ENCODE data around the gene C11orf42. TPM values are rescaled to one million over a fixed set of nuclear protein-coding genes. Genes with fewer than 3 reads are reported as not detected.

C11orf42 gene
- total RNA-seq, result not detected in 2 replicates

- intact Hi-C loops (cut with micrococcal nuclease), result no loop called here
These were observed at the start of gene C11orf42 for GRCh38 chr11:6205366-6205765. C11orf42 (plus strand) TSS chr11:6205557; CDS start chr11:6205616, 59 bp downstream.

DNA sequence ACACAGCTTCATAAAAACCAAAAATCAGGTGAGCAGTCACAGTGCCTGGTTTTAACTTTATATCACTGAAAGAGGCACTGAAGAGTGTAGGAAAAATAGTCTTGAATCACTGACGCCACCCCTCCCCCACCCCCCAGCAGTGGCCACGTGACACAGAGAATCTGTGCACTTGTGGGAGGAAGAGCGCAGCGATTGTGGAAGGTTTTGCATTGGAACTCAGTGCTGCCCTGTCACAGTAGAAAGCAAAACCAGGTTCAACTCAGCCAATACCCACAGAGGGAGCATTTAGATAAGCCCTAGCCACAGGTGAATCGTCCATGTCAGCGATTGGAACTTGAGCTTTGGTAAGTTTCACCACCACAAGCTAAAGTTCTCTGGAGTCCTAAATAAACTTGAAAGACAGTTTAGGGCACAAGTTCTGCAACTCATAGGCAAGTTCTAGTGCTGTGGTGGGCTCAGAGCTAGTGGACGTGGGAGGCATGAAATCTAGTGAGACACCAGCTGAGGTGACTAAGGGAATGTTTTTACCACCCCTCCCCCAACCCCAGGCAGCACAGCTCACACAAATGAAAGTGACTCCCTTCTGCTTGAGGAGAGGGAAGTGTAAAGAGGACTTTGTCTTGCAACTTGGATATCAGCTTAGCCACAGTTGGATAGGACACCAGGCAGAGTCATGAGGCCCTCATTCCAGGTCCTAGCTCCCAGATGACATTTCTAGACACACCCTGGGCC is 48.6 kb upstream of the C11orf42 start:
- intact Hi-C loops (cut with micrococcal nuclease), result no loop called here

DNA sequence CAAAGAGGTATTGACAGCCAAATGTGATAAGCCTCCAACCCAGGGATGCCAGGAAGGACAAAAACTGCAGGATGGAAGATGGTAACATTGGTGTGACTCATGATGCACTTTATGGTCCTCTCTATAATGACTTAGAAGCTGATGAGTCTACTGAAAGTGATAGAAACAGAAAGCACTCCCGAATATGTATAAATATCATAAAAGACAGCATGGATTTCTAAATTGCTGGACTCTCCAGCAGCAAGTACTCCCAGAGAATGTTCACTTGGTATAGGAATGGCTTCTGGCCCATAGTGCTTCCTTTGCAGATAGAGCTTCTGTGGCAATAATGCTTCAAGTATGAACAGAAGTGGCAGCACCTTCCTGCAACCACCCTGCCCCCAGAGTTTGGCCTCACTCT is 35.1 kb upstream of the C11orf42 start, which contains the start of gene OR52B2:
Gene OR52B2 (minus strand): TSS at position 101 of the 400 bp plus-strand sequence. CDS start 0 bp downstream, at position 101.
- intact Hi-C loops (cut with micrococcal nuclease), result no loop called here

DNA sequence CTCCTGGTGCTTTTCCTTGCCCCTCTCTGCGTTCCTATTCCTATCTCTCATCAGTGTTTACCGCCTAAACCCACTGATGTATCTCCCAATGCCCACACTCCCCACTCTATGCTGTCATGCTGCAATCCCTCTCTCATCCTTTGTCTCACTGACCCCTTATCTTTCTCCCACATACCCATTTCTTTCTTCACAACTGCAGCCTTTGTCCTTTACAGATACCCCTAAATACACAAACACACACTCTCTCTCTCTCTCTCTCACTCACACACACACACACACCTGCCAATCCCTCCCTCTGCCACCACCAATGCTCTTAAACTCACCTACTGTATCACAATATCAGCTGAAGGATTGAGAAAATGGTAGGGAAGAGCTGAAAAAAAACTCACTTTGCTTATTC is 29.9 kb upstream of the C11orf42 start:
- intact Hi-C loops (cut with micrococcal nuclease), result no loop called here

DNA sequence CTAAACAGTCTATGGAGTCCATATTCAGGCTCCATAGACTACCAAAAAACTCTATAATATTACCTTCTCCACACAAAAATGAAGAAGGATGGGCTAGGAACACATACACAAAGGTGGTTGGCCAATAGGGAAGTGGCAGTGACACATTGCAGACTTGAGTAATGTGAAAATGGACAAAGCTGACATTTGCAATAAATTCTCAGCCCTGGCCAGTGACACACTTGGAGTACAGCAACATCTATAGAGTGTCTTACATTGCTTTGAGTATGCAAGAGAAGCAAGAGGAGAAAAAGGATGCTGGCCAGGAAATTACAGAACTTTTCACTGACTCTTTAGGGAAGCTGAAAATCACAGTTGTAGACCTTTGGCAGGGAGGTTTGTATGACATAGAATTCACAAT is 13.6 kb upstream of the C11orf42 start:
- intact Hi-C loops (cut with micrococcal nuclease), result no loop called here

GRCh38 chr11:6194065-6194581 is 11.2 kb upstream of the C11orf42 start:
- intact Hi-C loops (cut with micrococcal nuclease), result no loop called here

DNA sequence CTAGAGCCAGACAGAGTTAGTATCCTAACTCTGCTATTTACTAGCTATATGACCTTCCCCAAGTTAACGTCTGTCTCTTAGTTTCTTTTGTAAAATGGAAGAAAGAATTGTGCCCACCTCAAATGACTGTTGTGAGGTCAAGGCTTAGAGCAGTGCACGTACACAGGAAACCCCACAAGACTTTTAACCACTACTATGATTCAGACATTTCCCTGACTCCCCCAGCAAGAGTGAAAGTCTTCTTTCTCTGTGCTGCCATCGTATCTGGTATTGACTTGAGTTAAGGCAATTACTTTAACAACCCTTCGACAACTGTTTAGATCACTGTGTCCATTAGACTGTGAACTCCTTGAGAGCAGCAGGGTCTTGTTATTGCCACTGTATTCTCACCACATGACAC is 9.0 kb upstream of the C11orf42 start:
- intact Hi-C loops (cut with micrococcal nuclease), result no loop called here

DNA sequence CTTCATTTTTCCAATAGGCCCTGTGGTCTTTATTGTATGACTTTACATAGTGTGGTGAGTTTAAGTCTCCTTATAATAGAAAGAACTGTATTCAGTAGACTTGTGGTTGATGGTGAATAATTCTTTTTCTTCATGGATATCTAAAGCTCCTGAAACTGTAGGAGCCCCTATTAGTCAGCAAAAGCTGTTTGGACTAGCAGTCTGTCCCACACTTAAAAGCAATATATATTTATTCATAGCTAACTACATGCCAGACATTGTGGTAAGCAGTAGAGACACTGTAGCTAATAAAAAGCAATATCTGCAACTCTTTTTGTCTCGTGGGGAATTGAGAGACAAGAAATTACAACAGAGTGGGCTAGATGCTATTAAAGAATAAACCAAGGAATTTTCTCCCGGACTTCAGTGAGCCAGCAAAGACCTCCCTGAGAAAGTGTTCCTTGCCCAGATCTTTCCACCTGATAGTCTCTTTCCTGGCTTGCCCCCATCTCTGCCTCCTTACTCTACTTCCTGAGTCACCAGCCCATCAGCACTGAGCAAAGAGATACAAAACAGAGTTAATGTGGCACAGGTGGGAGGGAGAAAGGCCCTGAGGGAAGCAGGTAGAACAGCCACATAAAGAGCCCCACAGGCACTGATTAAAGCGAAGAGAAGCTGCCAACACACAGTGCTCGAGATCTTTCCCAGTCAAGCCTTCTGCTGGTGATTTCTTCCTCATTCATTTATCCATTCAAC is 7.7 kb upstream of the C11orf42 start:
- intact Hi-C loops (cut with micrococcal nuclease), result no loop called here

GRCh38 chr11:6199174-6199810 is 6.1 kb upstream of the C11orf42 start, which contains the start of gene OR52W1:
OR52W1 (plus strand) TSS chr11:6199224; CDS start chr11:6199224, 0 bp downstream.
- intact Hi-C loops (cut with micrococcal nuclease), result no loop called here

DNA sequence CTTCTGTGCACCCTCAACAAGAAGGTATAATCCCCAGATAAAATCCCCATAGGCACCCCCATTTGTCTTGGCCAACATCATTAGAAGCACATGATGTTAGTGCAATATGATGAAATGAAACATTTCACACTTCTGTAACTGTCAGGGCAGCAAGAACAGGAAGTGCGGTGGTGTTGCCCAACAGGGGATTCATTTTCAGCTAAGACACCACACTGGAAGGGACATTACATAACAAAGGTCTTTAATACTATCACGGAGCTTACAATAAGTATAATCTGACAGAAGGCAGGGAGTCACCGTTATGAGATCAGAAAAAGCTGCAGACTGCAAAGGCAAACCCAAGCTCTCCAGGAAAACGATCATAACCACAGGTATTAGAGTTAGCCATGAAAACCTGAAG is 4.4 kb upstream of the C11orf42 start:
- intact Hi-C loops (cut with micrococcal nuclease), result no loop called here

DNA sequence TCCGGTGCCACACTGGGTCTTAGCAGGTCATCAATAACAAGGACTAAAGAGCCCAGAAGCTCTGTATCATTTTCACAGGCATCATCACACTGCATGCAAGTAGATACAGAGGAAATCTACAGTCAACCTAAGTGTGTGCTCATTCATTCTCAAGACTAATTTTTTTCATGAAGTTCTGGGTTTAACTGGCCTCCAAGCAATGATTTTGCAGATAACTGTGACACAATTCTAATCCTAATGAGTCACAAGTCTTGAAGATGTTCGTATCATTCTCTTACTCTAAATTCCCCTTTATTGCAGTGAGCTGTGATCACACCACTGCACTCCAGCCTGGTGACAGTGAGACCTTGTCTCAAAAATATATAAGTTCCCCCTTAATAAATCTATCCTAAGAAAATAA is 3.9 kb upstream of the C11orf42 start:
- intact Hi-C loops (cut with micrococcal nuclease), result no loop called here

GRCh38 chr11:6202041-6202440 is 3.3 kb upstream of the C11orf42 start:
- intact Hi-C loops (cut with micrococcal nuclease), result loop anchor here (2.0 kb wide), 1 partner anchor 119 kb away; the partner anchor contains the start of gene CAVIN3

- intact Hi-C loops (cut with micrococcal nuclease), result loop anchor here (1.0 to 2.0 kb wide), 2 partner anchors 31 to 117 kb away; partner anchors contain the start of genes CAVIN3 and FHIP1B
These were observed 2.0 kb upstream of the C11orf42 start for GRCh38 chr11:6203327-6203726.

- intact Hi-C loops (cut with micrococcal nuclease), result no loop called here
These were observed 651 bp upstream of the C11orf42 start for GRCh38 chr11:6204706-6205105.

DNA sequence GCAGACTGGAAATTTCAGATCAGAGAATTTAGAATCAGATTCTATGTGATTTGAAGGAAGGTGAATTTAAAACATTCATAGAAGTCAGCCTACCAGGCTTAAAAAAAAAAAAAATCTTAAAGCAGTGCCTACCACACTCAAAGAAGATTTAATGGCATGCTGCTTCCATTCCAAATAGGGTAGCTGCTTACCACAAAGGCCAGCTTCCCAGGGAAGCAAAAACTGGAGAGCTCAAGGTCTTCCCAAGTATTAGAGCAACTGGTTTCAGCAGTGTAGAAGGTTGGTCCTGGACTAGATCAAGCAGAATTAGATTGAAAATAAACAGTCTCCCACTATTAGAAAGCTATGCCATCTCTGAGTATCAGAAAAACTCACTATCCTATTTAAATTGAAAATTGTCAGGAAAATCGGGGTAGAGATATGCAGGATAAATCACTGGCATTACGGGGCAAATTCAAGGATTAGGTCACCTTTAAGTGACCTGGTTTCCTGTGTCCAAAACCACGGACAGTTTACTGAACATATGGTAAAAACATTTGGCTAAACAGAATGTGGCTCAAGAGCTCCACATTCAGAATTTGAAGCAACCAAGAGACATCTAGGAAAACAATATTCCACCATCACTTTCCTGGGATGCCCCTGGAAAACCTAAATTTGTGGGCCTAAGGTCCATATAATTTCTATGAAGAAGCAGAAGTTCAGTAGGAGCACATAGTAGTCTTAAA is 1.3 kb downstream of the C11orf42 start:
- intact Hi-C loops (cut with micrococcal nuclease), result no loop called here

- intact Hi-C loops (cut with micrococcal nuclease), result no loop called here
These were observed 4.4 kb downstream of the C11orf42 start for GRCh38 chr11:6209801-6210200.

- intact Hi-C loops (cut with micrococcal nuclease), result no loop called here
These were observed 5.1 kb downstream of the C11orf42 start for GRCh38 chr11:6210274-6210955.

GRCh38 chr11:6214530-6214929 is 9.2 kb downstream of the C11orf42 start:
- intact Hi-C loops (cut with micrococcal nuclease), result no loop called here

DNA sequence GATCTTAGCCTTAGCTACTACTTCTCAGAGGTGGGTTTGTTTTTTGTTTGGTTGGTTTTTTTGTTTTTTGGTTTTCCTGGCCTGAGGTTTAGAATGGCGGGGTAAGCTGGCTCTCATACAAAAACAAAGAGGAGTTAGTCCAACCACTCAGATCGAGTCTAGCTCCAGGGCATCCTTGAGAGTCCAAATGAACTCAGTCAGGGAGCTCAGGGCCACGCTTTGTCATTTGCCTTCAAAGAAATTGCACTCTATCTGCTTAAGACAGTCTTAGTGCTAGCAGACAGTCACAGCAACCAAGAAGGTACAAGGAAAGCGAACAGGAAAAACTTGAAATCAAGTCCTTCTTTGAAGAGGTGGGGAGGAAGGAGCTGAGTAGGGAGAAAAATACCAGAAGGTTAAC is 11.1 kb downstream of the C11orf42 start:
- intact Hi-C loops (cut with micrococcal nuclease), result no loop called here

DNA sequence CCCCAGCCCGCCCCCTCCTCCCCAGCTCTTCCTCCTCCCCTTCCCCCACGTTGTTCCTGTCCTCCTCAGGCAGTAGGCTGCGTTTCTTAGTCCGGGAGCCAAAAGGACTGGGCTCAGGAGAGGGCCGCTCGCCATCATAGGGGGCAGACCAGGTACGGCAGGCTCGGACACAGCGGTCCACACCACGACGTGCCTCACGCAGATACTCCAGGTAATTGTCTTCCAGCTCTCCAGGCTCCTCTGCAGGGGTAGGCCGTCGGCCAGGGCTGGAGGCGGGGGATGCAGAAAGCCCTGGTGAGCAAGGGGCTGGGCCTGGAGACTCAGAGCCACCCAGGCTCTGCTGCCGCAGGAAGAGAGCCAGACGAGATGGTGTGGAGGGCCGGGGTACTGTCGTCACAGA is 12.4 kb downstream of the C11orf42 start:
- intact Hi-C loops (cut with micrococcal nuclease), result no loop called here
